Breast epithelium (tissue), 3 donors: ENCODE measurements around the gene FAN1.

Experiments used
- CTCF ChIP-seq, 3 donors: fragments of 450-650 bp; IDR thresholded peaks; one replicate each; pipeline ENCODE4 v1.5.1; 2016 to 2017; ENCODE audit warnings: antibody characterized with exemption in 3 of 3, mild to moderate bottlenecking in 3 of 3, moderate library complexity in 3 of 3
- POLR2A ChIP-seq: fragments of 450-650 bp; IDR thresholded peaks from one replicate; pipeline ENCODE4 v1.6.1; 2016; ENCODE audit warnings: antibody characterized with exemption, mild to moderate bottlenecking, moderate library complexity
- POLR2AphosphoS5 ChIP-seq, 3 donors: sonication (generic); formaldehyde crosslinking; IDR thresholded peaks; one replicate each; pipeline ENCODE4 v1.6.1; 2017; ENCODE audit warnings: antibody characterized with exemption in 3 of 3

- TF ChIP-seq POLR2A (no peak), CTCF (IDR thresholded peaks at IDR 0.05) (no peak), POLR2AphosphoS5 (IDR thresholded peaks at IDR 0.05) (no peak)
Measured at GRCh38 chr15:30962659-30963058, 58.9 kb downstream of the FAN1 start.
